Smooth muscle cell (in vitro differentiated cells): Measurements from ENCODE around the gene NOD1. TPM values are rescaled to one million over a fixed set of nuclear protein-coding genes. Genes with fewer than 3 reads are reported as not detected.
A peak's percentile ranks its signal among the peaks of the same experiment; 100 is the strongest.
"Not testable (repeated sequence)": the region's sequence is repeated elsewhere in the genome, so short reads cannot be mapped to it uniquely, and the experiment has no call there.

ENCODE experiments used
- DNase-seq: peaks from one replicate; lab custom pipeline; 2025; ENCODE audit not compliant: unreplicated experiment; lab: John Stamatoyannopoulos, UW
- H2AFZ ChIP-seq: fragments of 200-600 bp; sonication (generic); 2 replicates; pipeline ENCODE4 v1.6.0; 2016; ENCODE audit warnings: antibody characterized with exemption, low read depth, mild to moderate bottlenecking
- H3F3A ChIP-seq: fragments of 200-600 bp; sonication (generic); 2 replicates; pipeline ENCODE4 v1.6.0; 2017; ENCODE audit warnings: antibody characterized with exemption, low read depth
- H3K27ac ChIP-seq: fragments of 200-600 bp; sonication (generic); 2 replicates; pipeline ENCODE4 v1.5.1; 2016; ENCODE audit warnings: low read depth, mild to moderate bottlenecking
- H3K27me3 ChIP-seq: fragments of 200-600 bp; sonication (generic); 2 replicates; pipeline ENCODE4 v1.6.1; 2016; ENCODE audit warnings: low read depth, mild to moderate bottlenecking
- H3K36me3 ChIP-seq: fragments of 200-600 bp; sonication (generic); 2 replicates; pipeline ENCODE4 v1.5.1; 2016; ENCODE audit warnings: low read depth
- H3K4me1 ChIP-seq: fragments of 200-600 bp; sonication (generic); 2 replicates; pipeline ENCODE4 v1.5.1; 2016; ENCODE audit warnings: low read depth
- H3K4me2 ChIP-seq: fragments of 200-600 bp; sonication (generic); 2 replicates; pipeline ENCODE4 v1.6.0; 2016; ENCODE audit warnings: mild to moderate bottlenecking
- H3K4me3 ChIP-seq: fragments of 200-600 bp; sonication (generic); 2 replicates; pipeline ENCODE4 v1.5.1; 2016; ENCODE audit warnings: mild to moderate bottlenecking
- H3K79me2 ChIP-seq: fragments of 200-600 bp; sonication (generic); 2 replicates; pipeline ENCODE4 v1.6.0; 2016; ENCODE audit warnings: low read depth, mild to moderate bottlenecking
- H3K9ac ChIP-seq: fragments of 200-600 bp; sonication (generic); 2 replicates; pipeline ENCODE4 v1.6.0; 2016; ENCODE audit warnings: low read depth
- H3K9me3 ChIP-seq: fragments of 200-600 bp; sonication (generic); replicated peaks from 2 replicates; pipeline ENCODE4 v1.5.1; 2016; ENCODE audit warnings: low read depth
- H4K20me1 ChIP-seq: fragments of 200-600 bp; sonication (generic); 2 replicates; pipeline ENCODE4 v1.6.0; 2016; ENCODE audit warnings: low read depth
- CTCF ChIP-seq: fragments of 200-600 bp; sonication (generic); IDR thresholded peaks from 2 replicates; pipeline ENCODE4 v1.5.1; 2017; ENCODE audit warnings: borderline replicate concordance, mild to moderate bottlenecking, antibody characterized with exemption; ENCODE audit not compliant: insufficient read depth, poor library complexity, severe bottlenecking
- WGBS: methylation state at CpG from one replicate; pipeline ENCODE4 v1.1.7; 2016; ENCODE audit warnings: low lambda C conversion rate; 5-methylcytosine and 5-hydroxymethylcytosine counted together
- polyA plus RNA-seq: library from polyadenylated mRNA; unstranded; fragments of >200 nt; fragmentation: Nextera tagmentation; extraction: Ambion mirVana; gene quantifications from 2 replicates; pipeline ENCODE4 v1.2.1, GENCODE V29; 2016
- total RNA-seq: library from RNA; depleted of rRNA; stranded (reverse); fragments of >200 nt; gene quantifications from 2 replicates; pipeline ENCODE4 v1.2.3, GENCODE V29; 2014

NOD1 gene, protein sequence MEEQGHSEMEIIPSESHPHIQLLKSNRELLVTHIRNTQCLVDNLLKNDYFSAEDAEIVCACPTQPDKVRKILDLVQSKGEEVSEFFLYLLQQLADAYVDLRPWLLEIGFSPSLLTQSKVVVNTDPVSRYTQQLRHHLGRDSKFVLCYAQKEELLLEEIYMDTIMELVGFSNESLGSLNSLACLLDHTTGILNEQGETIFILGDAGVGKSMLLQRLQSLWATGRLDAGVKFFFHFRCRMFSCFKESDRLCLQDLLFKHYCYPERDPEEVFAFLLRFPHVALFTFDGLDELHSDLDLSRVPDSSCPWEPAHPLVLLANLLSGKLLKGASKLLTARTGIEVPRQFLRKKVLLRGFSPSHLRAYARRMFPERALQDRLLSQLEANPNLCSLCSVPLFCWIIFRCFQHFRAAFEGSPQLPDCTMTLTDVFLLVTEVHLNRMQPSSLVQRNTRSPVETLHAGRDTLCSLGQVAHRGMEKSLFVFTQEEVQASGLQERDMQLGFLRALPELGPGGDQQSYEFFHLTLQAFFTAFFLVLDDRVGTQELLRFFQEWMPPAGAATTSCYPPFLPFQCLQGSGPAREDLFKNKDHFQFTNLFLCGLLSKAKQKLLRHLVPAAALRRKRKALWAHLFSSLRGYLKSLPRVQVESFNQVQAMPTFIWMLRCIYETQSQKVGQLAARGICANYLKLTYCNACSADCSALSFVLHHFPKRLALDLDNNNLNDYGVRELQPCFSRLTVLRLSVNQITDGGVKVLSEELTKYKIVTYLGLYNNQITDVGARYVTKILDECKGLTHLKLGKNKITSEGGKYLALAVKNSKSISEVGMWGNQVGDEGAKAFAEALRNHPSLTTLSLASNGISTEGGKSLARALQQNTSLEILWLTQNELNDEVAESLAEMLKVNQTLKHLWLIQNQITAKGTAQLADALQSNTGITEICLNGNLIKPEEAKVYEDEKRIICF
- total RNA-seq = 10.5 and 13.4 TPM in 2 replicates
- 8.6 and 9.7 TPM in 2 replicates for polyA plus RNA-seq

- Histone ChIP-seq H3K4me2 (peak within 1 kb of the TSS; percentile 93), H3F3A (peaks cover 30% of the 10 kb centered on the region), H3K9ac (peak within 1 kb of the TSS; percentile 83), H3K4me1 (peaks cover 8% of the 10 kb centered on the region), H3K36me3 (no peaks in the 10 kb centered on the region), H3K27ac (peak within 1 kb of the TSS; percentile 90), H3K79me2 (no peaks in the 10 kb centered on the region), H4K20me1 (peaks cover 7% of the 10 kb centered on the region), H3K27me3 (no peaks in the 10 kb centered on the region), H2AFZ (peak within 1 kb of the TSS; percentile 94), H3K9me3 (no peaks in the 10 kb centered on the region), H3K4me3 (peak within 1 kb of the TSS; percentile 94)
- peak; percentile 39 for DNase-seq
- WGBS = 2% methylated on average over 65 of the region's 77 CpGs
- no peak for TF ChIP-seq CTCF
Observed at GRCh38 chr7:30478349-30479201, at the start of gene NOD1. TSS of gene NOD1 (minus strand) at chr7:30478784. CDS start at chr7:30456921, 21,863 bp downstream.

- not testable (repeated sequence) for H3K4me2 ChIP-seq, H3K4me3 ChIP-seq, H3K9ac ChIP-seq, H3K79me2 ChIP-seq, H4K20me1 ChIP-seq, H3F3A ChIP-seq, H3K27ac ChIP-seq, H3K36me3 ChIP-seq, H3K9me3 ChIP-seq, H2AFZ ChIP-seq, H3K27me3 ChIP-seq, DNase-seq, H3K4me1 ChIP-seq
- WGBS = 88% methylated on average over 1 of the region's 1 CpG
Observed at GRCh38 chr7:30527297-30527696, 48.7 kb upstream of the NOD1 start.

DNA sequence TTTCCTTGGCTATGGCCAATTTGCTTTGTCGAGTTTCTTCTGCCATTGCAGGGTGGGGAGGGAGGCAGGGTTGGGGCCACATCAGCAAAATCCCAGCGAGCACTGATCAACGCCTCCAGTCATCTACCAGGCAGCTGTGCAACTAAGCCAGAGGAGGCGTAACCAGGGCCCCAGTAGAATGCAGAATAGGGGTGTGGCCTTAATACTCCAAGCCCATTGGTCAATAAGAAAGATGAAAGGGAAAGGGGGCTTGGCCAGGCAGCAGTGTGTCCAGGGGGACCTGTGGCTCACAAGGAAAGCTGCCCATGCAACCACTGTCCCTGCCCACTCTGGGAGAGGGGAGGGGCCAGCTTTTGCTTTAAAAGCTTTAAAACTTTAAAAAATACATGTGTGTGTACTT lies 47.6 kb upstream of the NOD1 start:
- WGBS = 98% methylated on average over 4 of the region's 4 CpGs
- H3K4me1 ChIP-seq = no peaks in the 10 kb centered on the region

More for the DNA sequence above, 47.6 kb upstream of the NOD1 start:
- Histone ChIP-seq H3K79me2 (no peaks in the 10 kb centered on the region), H3F3A (no peaks in the 10 kb centered on the region), H3K27me3 (no peaks in the 10 kb centered on the region), H2AFZ (no peak overlapping the region), H4K20me1 (no peaks in the 10 kb centered on the region), H3K36me3 (no peaks in the 10 kb centered on the region), H3K4me2 (no peak overlapping the region), H3K9me3 (no peaks in the 10 kb centered on the region), H3K9ac (no peak overlapping the region), H3K27ac (no peak overlapping the region), H3K4me3 (no peak overlapping the region)
- no peak for DNase-seq
- no peak for TF ChIP-seq CTCF
